Liver (tissue), 9 donors: ENCODE measurements around the gene ACTL8. TPM values are rescaled to one million over a fixed set of nuclear protein-coding genes. Genes with fewer than 3 reads are reported as not detected.

Experiments
- DNase-seq: peaks from one replicate; pipeline ENCODE4 v3.0.0-alpha.2; 2017; ENCODE audit warnings: low spot score
- H3K27ac ChIP-seq, 2 donors: one replicate each; pipeline ENCODE4 v1.7.0; 2013; ENCODE audit warnings: inconsistent platforms in 2 of 2, low read length in 2 of 2, control low read depth in 1 of 2, low read depth in 1 of 2, mild to moderate bottlenecking in 1 of 2
- H3K27me3 ChIP-seq, 4 donors: one replicate each; pipeline versions ENCODE4 v1.6.1 to v1.7.0; 2013; ENCODE audit warnings: low read length in 3 of 4, inconsistent platforms in 1 of 4, mild to moderate bottlenecking in 1 of 4, moderate library complexity in 1 of 4; ENCODE audit not compliant: control insufficient read depth in 4 of 4, insufficient read depth in 4 of 4
- H3K36me3 ChIP-seq, 4 donors: one replicate each; pipeline versions ENCODE4 v1.6.1 to v1.7.0; 2013; ENCODE audit warnings: low read length in 3 of 4, mild to moderate bottlenecking in 3 of 4, low read depth in 1 of 4, moderate library complexity in 1 of 4; ENCODE audit not compliant: control insufficient read depth in 4 of 4, insufficient read depth in 3 of 4
- H3K4me1 ChIP-seq, 4 donors: one replicate each; pipeline versions ENCODE4 v1.6.1 to v1.7.0; 2013; ENCODE audit warnings: low read length in 3 of 4, mild to moderate bottlenecking in 3 of 4, moderate library complexity in 1 of 4; ENCODE audit not compliant: control insufficient read depth in 4 of 4, insufficient read depth in 4 of 4
- H3K4me3 ChIP-seq, 3 donors: one replicate each; pipeline versions ENCODE4 v1.6.1 to v1.7.0; 2013; ENCODE audit warnings: low read length in 3 of 3, control low read depth in 1 of 3, low read depth in 1 of 3, mild to moderate bottlenecking in 1 of 3
- H3K9ac ChIP-seq, 2 donors: one replicate each; pipeline ENCODE4 v1.7.0; 2013; ENCODE audit warnings: low read length in 2 of 2, mild to moderate bottlenecking in 2 of 2, moderate library complexity in 2 of 2, control low read depth in 1 of 2, low read depth in 1 of 2
- H3K9me3 ChIP-seq, 4 donors: one replicate each; pipeline versions ENCODE4 v1.6.1 to v1.7.0; 2013; ENCODE audit warnings: low read length in 3 of 4; ENCODE audit not compliant: control insufficient read depth in 4 of 4
- FOXA1 ChIP-seq: IDR thresholded peaks from 2 replicates; pipeline ENCODE4 v1.6.1; 2016; ENCODE audit warnings: antibody characterized with exemption
- HNF4A ChIP-seq, 2 donors: conservative IDR thresholded peaks; 2 replicates each; pipeline ENCODE4 v1.6.1; 2016; ENCODE audit warnings: antibody characterized with exemption in 2 of 2, mild to moderate bottlenecking in 2 of 2
- HNF4G ChIP-seq: IDR thresholded peaks from 2 replicates; pipeline ENCODE4 v1.6.1; 2016; ENCODE audit warnings: antibody characterized with exemption
- JUND ChIP-seq, 2 donors: IDR thresholded peaks; 2 replicates each; pipeline ENCODE4 v1.6.1; 2016; ENCODE audit warnings: antibody characterized with exemption in 2 of 2
- RAD21 ChIP-seq, 2 donors: IDR thresholded peaks; 2 replicates each; pipeline ENCODE4 v1.6.1; 2016; ENCODE audit warnings: antibody characterized with exemption in 2 of 2, mild to moderate bottlenecking in 2 of 2
- REST ChIP-seq: IDR thresholded peaks from 2 replicates; pipeline ENCODE4 v1.6.1; 2016; ENCODE audit warnings: antibody characterized with exemption, mild to moderate bottlenecking
- RXRA ChIP-seq, 2 donors: IDR thresholded peaks; 2 replicates each; pipeline ENCODE4 v1.6.1; 2017 to 2018; ENCODE audit warnings: antibody characterized with exemption in 2 of 2, mild to moderate bottlenecking in 1 of 2
- TAF1 ChIP-seq: conservative IDR thresholded peaks from 2 replicates; pipeline ENCODE4 v1.6.1; 2016; ENCODE audit warnings: antibody characterized with exemption, mild to moderate bottlenecking
- WGBS: extraction: QIAGEN DNeasy Blood & Tissue Kit; methylation state at CpG from one replicate; pipeline ENCODE4 v1.1.7; 2013; 5-methylcytosine and 5-hydroxymethylcytosine counted together
- polyA plus RNA-seq, 2 donors: library from polyadenylated mRNA; stranded (reverse) in 1 of 2; unstranded in 1 of 2; fragments of 200-250 nt in 1 of 2; fragments of >200 nt in 1 of 2; fragmentation: Nextera tagmentation in 1 of 2; extraction: Ambion mirVana in 1 of 2; gene quantifications; one replicate each; pipeline versions ENCODE4 v1.2.1 to v1.2.3, GENCODE V29; 2013 to 2015
- total RNA-seq, 2 donors: library from RNA; depleted of rRNA; stranded (reverse); fragments of >200 nt; gene quantifications; one replicate each; pipeline ENCODE4 v1.2.3, GENCODE V29; 2014
- donor health status: healthy.
- donor health status: healthy.
- donor health status: healthy.
- donor health status: healthy.
- donor health status: healthy.

ACTL8 gene
- total and polyA plus RNA-seq, 4 donors, result not detected

DNA sequence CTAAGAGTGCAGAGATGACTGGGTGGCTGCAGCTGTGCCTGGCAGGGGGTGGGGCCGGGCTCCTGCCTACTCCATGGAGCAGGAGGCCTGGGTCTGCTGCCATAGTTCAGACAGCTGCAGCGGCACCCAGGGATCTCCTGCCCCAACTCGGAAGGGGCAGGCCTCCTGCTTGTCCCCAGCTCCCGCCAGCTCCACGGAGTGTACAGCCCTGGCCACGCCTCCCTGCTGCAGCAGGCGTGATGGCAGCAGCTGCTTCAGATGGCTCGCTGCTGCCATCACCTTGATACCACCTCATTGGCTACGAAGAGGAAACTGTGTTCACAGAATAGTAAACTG is 35.9 kb downstream of the ACTL8 start:
- no peak for TF ChIP-seq FOXA1
- no peak for TF ChIP-seq REST
- TF ChIP-seq RAD21 (IDR thresholded peaks at IDR 0.05), result no peak
- no peak overlapping the region for H3K27ac ChIP-seq
- H3K4me3 ChIP-seq, result no peak overlapping the region
- no peaks in the 10 kb centered on the region for H3K36me3 ChIP-seq
- no peak for DNase-seq
- H3K27me3 ChIP-seq, result no peaks in the 10 kb centered on the region
- H3K4me1 ChIP-seq, result no peaks in the 10 kb centered on the region
- H3K9me3 ChIP-seq, result peaks cover 0 to 6% (median 0%) of the 10 kb centered on the region in 4 donors
- H3K9ac ChIP-seq, result no peak overlapping the region
- 70% methylated on average over 9 of the region's 9 CpGs for WGBS

DNA sequence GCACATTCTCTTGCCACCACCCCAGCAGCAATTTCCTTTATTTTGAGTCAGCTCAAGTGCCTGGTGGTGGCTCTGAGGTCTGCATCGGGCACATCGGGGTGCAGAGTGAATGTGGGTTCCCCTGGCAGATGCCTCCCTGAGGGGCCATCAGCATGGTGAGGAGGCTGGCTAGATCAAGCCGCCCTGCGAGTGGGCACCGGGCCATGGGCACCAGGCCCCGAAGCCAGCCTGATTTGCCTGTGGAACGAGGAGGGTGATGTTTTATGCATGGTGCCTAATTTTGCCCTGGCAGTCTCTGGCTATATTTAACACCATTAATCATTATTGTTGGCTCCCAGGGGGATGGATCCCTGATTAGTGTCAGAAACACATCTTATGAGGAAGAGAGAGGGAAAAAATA is 36.3 kb downstream of the ACTL8 start:
- H3K9me3 ChIP-seq, result peaks cover 0 to 6% (median 0%) of the 10 kb centered on the region in 4 donors
- DNase-seq, result no peak
- no peaks in the 10 kb centered on the region for H3K27me3 ChIP-seq
- H3K36me3 ChIP-seq, result no peaks in the 10 kb centered on the region
- H3K27ac ChIP-seq, result no peak overlapping the region
- TF ChIP-seq RAD21 (IDR thresholded peaks at IDR 0.05) (no peak), HNF4G (no peak), HNF4A (conservative IDR thresholded peaks at IDR 0.05) (no peak)
- WGBS, result 87% methylated on average over 7 of the region's 7 CpGs
- no peak overlapping the region for H3K9ac ChIP-seq
- H3K4me1 ChIP-seq, result no peaks in the 10 kb centered on the region
- no peak overlapping the region for H3K4me3 ChIP-seq

- no peak for TF ChIP-seq JUND (IDR thresholded peaks at IDR 0.05)
- no peak for TF ChIP-seq RXRA (IDR thresholded peaks at IDR 0.05)
- no peak for TF ChIP-seq TAF1
- TF ChIP-seq REST, result no peak
- no peak for TF ChIP-seq HNF4A (conservative IDR thresholded peaks at IDR 0.05)
- no peak overlapping the region for H3K27ac ChIP-seq
- H3K4me1 ChIP-seq, result no peaks in the 10 kb centered on the region
- H3K27me3 ChIP-seq, result no peaks in the 10 kb centered on the region
- WGBS, result 71% methylated on average over 6 of the region's 6 CpGs
- no peak overlapping the region for H3K4me3 ChIP-seq
- no peak overlapping the region for H3K9ac ChIP-seq
- no peak for DNase-seq
- H3K9me3 ChIP-seq, result peaks cover 0 to 6% (median 0%) of the 10 kb centered on the region in 4 donors
- no peaks in the 10 kb centered on the region for H3K36me3 ChIP-seq
Observed at GRCh38 chr1:17792421-17792820, 37.3 kb downstream of the ACTL8 start.
